PC-9 (cell line): Measurements from ENCODE around the gene PGRMC2. TPM values are rescaled to one million over a fixed set of nuclear protein-coding genes. Genes with fewer than 3 reads are reported as not detected.

ENCODE experiments used
- Bru-seq: library from RNA; stranded (reverse); fragments of 400-500 nt; gene quantifications from one replicate; lab custom pipeline; 2021; lab: Mats Ljungman, UMichigan
- BruChase-seq, 2 experiments: library from RNA; stranded (reverse); fragments of 400-500 nt; gene quantifications; one replicate each; lab custom pipeline; 2021; lab: Mats Ljungman, UMichigan
- BruUV-seq: library from RNA; stranded (reverse); fragments of 400-500 nt; replicated peaks from 2 replicates; lab custom pipeline; 2021; lab: Mats Ljungman, UMichigan
- CTCF ChIA-PET: fragments of 300-600 bp; sonication (Branson Sonifier 250); formaldehyde crosslinking; loops from one replicate; lab custom pipeline; 2022; ENCODE audit warnings: antibody characterized with exemption; lab: Charles Lee
- POLR2A ChIA-PET: fragments of 300-600 bp; sonication (Branson Sonifier 250); formaldehyde crosslinking; loops from one replicate; lab custom pipeline; 2022; ENCODE audit warnings: antibody characterized with exemption; ENCODE audit not compliant: unreplicated experiment; lab: Charles Lee
- DNase-seq, 2 experiments: peaks; one replicate each; pipeline versions ENCODE4 v3.0.0 to v3.0.0-alpha.2; 2015 to 2022; ENCODE audit warnings: mixed read lengths in 1 of 2
- H2AFZ ChIP-seq: fragments of 200-600 bp; sonication (generic); 2 replicates; pipeline ENCODE4 v1.8.1; 2017; ENCODE audit warnings: antibody characterized with exemption
- H3F3A ChIP-seq: fragments of 200-600 bp; sonication (generic); 2 replicates; pipeline ENCODE4 v1.8.1; 2017; ENCODE audit warnings: antibody characterized with exemption, mild to moderate bottlenecking, low read depth; ENCODE audit not compliant: insufficient read depth
- H3K27ac ChIP-seq: fragments of 200-600 bp; sonication (generic); 2 replicates; pipeline ENCODE4 v1.6.1; 2016; ENCODE audit warnings: mixed run types
- H3K27me3 ChIP-seq: fragments of 200-600 bp; sonication (generic); 2 replicates; pipeline ENCODE4 v1.6.1; 2016; ENCODE audit warnings: low read depth, mixed run types; ENCODE audit not compliant: insufficient read depth
- H3K36me3 ChIP-seq: fragments of 200-600 bp; sonication (generic); 2 replicates; pipeline ENCODE4 v1.6.1; 2016; ENCODE audit warnings: low read depth, mixed run types
- H3K4me1 ChIP-seq: fragments of 200-600 bp; sonication (generic); replicated peaks from 2 replicates; pipeline ENCODE4 v1.6.1; 2016; ENCODE audit warnings: mixed run types; ENCODE audit not compliant: insufficient read depth
- H3K4me2 ChIP-seq: fragments of 200-600 bp; sonication (generic); 2 replicates; pipeline ENCODE4 v1.6.1; 2017; ENCODE audit warnings: mixed run types
- H3K4me3 ChIP-seq: fragments of 200-600 bp; sonication (generic); 2 replicates; pipeline ENCODE4 v1.6.1; 2016; ENCODE audit warnings: mixed run types
- H3K79me2 ChIP-seq: fragments of 200-600 bp; sonication (generic); 2 replicates; pipeline ENCODE4 v1.6.1; 2017; ENCODE audit warnings: low read depth, mixed run types
- H3K9me2 ChIP-seq: fragments of 200-600 bp; sonication (generic); 2 replicates; pipeline ENCODE4 v1.8.1; 2017; ENCODE audit warnings: mild to moderate bottlenecking; ENCODE audit not compliant: insufficient read depth
- H3K9me3 ChIP-seq: fragments of 200-600 bp; sonication (generic); 2 replicates; pipeline ENCODE4 v1.8.1; 2016; ENCODE audit warnings: low read depth; ENCODE audit not compliant: insufficient read depth
- H4K20me1 ChIP-seq: fragments of 200-600 bp; sonication (generic); 2 replicates; pipeline ENCODE4 v1.8.1; 2017; ENCODE audit not compliant: insufficient read depth
- EZH2 ChIP-seq: fragments of 200-600 bp; sonication (generic); IDR thresholded peaks from 2 replicates; pipeline ENCODE4 v1.8.0; 2017; ENCODE audit warnings: antibody characterized with exemption, low read depth
- intact Hi-C: fragments of 100-400 bp; cut with micrococcal nuclease; formaldehyde crosslinking; loops from one replicate; pipeline ENCODE4 v1.10.0; 2022; ENCODE audit not compliant: unreplicated experiment
- long read RNA-seq: library from polyadenylated mRNA; stranded (forward); transcript quantifications from one replicate; pipeline ENCODE4 v2.0.0, GENCODE V29; 2022
- total RNA-seq: library from RNA; stranded (reverse); gene quantifications from 2 replicates; pipeline ENCODE4 v1.2.3, GENCODE V29; 2021
- TF ChIP-seq, protein P1 (sequence below): fragments of 200-600 bp; sonication (generic); conservative IDR thresholded peaks from 2 replicates; pipeline ENCODE4 v1.6.1; 2017; ENCODE audit warnings: mixed run types, antibody characterized with exemption, mild to moderate bottlenecking, moderate library complexity

Gene PGRMC2, protein sequence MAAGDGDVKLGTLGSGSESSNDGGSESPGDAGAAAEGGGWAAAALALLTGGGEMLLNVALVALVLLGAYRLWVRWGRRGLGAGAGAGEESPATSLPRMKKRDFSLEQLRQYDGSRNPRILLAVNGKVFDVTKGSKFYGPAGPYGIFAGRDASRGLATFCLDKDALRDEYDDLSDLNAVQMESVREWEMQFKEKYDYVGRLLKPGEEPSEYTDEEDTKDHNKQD
- 51.7 and 105 TPM in 2 replicates for total RNA-seq
- Bru-seq, nascent RNA: percentile 97 among the genes with signal in this experiment
- percentile 98 among the genes with signal in this experiment for BruChase-seq, experiment 1, labeled RNA remaining after a 2-hour chase
- percentile 96 among the genes with signal in this experiment for BruChase-seq, experiment 2, labeled RNA remaining after a 6-hour chase
- long read RNA-seq, transcript PGRMC2-208 (3 exons, 3,783 nt): major isoform, 15 of 122 reads
- long read RNA-seq, partial matches to known transcripts: 0 of 122 reads
- long read RNA-seq, other reads (novel, unspliced or antisense): 105 of 122 reads

DNA sequence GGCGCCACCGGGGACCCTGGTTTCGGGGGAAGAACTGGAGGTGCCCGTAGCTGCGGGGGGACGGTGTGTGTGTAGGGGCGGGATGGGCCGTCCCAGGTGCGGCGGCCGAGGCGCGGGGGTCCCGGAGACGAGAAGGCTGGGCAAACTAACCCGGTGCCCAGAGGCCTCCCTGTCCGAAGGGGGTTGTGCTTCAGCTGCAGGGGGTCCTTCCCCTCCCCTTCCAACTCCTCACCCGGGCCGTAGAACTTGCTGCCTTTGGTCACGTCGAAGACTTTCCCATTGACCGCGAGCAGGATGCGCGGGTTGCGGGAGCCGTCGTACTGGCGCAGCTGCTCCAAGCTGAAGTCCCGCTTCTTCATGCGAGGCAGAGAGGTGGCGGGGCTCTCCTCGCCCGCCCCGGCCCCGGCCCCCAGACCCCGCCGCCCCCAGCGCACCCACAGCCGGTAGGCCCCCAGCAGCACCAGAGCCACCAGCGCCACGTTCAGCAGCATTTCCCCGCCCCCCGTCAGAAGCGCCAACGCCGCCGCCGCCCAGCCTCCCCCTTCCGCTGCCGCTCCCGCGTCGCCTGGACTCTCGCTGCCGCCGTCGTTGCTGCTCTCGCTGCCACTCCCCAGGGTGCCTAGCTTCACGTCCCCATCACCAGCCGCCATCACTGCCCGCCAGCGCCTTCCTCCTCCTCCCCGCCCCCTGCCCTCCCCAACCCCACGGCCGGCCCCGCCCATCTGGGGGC is at the start of gene PGRMC2:
PGRMC2 (minus strand) TSS at position 673 of the 730 bp plus-strand sequence; CDS start at position 650, 23 bp downstream.
- peak within 1 kb of the TSS; percentile 86 for H2AFZ ChIP-seq
- H4K20me1 ChIP-seq: no peaks in the 10 kb centered on the region
- peak within 1 kb of the TSS; percentile 97 for H3K4me2 ChIP-seq
- H3F3A ChIP-seq: 0 out of 2 replicates have a peak, but pooled peaks cover 3% of the 10 kb centered on the region
- H3K4me1 ChIP-seq: peaks cover 28% of the 10 kb centered on the region
- intact Hi-C loops: loop anchor here (1.0 to 5.0 kb wide), 5 partner anchors 45 to 522 kb away; partner anchors contain the start of genes JADE1 and LARP1B
- ChIA-PET CTCF (interaction anchor here (1.1 kb wide), 1 partner anchor 140 kb away, joined by 3 read pairs; no protein-coding TSS in a partner anchor), POLR2A (interaction anchor here (0.5 to 1.6 kb wide), 5 partner anchors 32 to 169 kb away, joined by 3 to 23 read pairs (median 4); no protein-coding TSS in a partner anchor)
- no peaks in the 10 kb centered on the region; the same call in 1 of the 2 replicates for H3K9me2 ChIP-seq
- H3K79me2 ChIP-seq: peaks cover 47% of the 10 kb centered on the region
- peak within 1 kb of the TSS; percentile 88 for H3K27ac ChIP-seq
- TF ChIP-seq, protein P1, sequence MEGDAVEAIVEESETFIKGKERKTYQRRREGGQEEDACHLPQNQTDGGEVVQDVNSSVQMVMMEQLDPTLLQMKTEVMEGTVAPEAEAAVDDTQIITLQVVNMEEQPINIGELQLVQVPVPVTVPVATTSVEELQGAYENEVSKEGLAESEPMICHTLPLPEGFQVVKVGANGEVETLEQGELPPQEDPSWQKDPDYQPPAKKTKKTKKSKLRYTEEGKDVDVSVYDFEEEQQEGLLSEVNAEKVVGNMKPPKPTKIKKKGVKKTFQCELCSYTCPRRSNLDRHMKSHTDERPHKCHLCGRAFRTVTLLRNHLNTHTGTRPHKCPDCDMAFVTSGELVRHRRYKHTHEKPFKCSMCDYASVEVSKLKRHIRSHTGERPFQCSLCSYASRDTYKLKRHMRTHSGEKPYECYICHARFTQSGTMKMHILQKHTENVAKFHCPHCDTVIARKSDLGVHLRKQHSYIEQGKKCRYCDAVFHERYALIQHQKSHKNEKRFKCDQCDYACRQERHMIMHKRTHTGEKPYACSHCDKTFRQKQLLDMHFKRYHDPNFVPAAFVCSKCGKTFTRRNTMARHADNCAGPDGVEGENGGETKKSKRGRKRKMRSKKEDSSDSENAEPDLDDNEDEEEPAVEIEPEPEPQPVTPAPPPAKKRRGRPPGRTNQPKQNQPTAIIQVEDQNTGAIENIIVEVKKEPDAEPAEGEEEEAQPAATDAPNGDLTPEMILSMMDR: no peak
- TF ChIP-seq EZH2: no peak
- no peak for DNase-seq
- H3K36me3 ChIP-seq: peaks cover 11% of the 10 kb centered on the region
- no peaks in the 10 kb centered on the region for H3K9me3 ChIP-seq
- no TSS peak for BruUV-seq
- no peaks in the 10 kb centered on the region for H3K27me3 ChIP-seq
- H3K4me3 ChIP-seq: peak within 1 kb of the TSS; percentile 87

DNA sequence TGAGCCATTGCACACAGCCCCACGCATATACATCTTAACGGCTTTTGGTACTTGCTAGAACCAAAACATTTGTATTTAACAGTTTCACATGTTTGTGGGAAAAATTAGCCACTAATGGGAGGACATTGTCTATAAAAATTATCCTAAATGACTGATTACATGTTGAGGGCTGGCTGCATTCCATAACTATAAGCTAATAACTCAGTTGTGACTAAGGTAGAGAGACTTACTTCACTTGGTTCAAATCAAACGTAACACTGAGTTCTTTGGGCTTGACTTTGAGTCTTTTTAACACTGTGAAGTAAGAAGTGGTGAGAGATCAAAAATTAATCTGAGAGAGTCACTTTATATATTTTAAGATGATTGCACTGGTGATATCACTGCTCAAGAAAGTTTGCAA is 47.9 kb upstream of the PGRMC2 start:
- Histone ChIP-seq H3K79me2 (no peaks in the 10 kb centered on the region), H3K36me3 (no peaks in the 10 kb centered on the region), H3K9me3 (no peaks in the 10 kb centered on the region), H3K27me3 (no peaks in the 10 kb centered on the region), H3F3A (peaks cover 15% of the 10 kb centered on the region; the same call in 1 of the 2 replicates), H3K9me2 (no peaks in the 10 kb centered on the region), H3K4me3 (no peak overlapping the region), H2AFZ (no peak overlapping the region), H3K4me2 (no peak overlapping the region), H3K4me1 (peaks cover 25% of the 10 kb centered on the region), H4K20me1 (no peaks in the 10 kb centered on the region), H3K27ac (no peak overlapping the region)
- no peak for DNase-seq
- POLR2A ChIA-PET: interaction anchor here (0.6 kb wide), 1 partner anchor 8 kb away, joined by 28 read pairs; no protein-coding TSS in a partner anchor
- intact Hi-C loops: loop anchor here (5.0 kb wide), 1 partner anchor 192 kb away; no protein-coding TSS in a partner anchor
- CTCF ChIA-PET: no interaction called here
- BruUV-seq: no TSS peak
- no peak for TF ChIP-seq EZH2
- TF ChIP-seq, protein P1: no peak

DNA sequence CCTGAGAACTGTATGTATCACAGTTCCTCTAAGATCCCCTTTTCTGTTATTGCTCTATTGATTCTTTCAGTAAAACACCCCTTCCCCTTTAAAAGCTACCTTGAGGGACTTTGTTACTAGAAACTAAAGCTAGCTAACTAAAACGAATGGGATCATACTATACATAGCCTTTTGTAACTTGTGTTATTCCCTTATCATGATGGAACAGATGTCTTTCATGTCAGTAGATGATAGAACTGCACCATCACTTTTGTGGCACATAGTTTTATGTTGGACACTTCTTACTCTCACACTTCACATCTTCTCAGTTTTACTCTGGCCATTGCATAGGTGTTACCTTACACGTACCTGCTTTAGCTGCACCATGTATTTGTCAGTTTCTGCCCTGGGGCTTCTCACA is 46.6 kb upstream of the PGRMC2 start:
- intact Hi-C loops: no loop called here
- no peak overlapping the region for H3K27ac ChIP-seq
- no peaks in the 10 kb centered on the region for H3K36me3 ChIP-seq
- H3K27me3 ChIP-seq: no peaks in the 10 kb centered on the region
- no peaks in the 10 kb centered on the region for H3K9me2 ChIP-seq
- H3F3A ChIP-seq: peaks cover 11% of the 10 kb centered on the region; the same call in 1 of the 2 replicates
- H3K79me2 ChIP-seq: no peaks in the 10 kb centered on the region
- no peaks in the 10 kb centered on the region for H4K20me1 ChIP-seq
- ChIA-PET CTCF (no interaction called here), POLR2A (no interaction called here)
- no peak overlapping the region for H3K4me3 ChIP-seq
- no peak for DNase-seq
- H3K9me3 ChIP-seq: no peaks in the 10 kb centered on the region
- no peak overlapping the region for H3K4me2 ChIP-seq
- peaks cover 19% of the 10 kb centered on the region for H3K4me1 ChIP-seq
- H2AFZ ChIP-seq: no peak overlapping the region
- BruUV-seq: no TSS peak
- TF ChIP-seq, protein P1: no peak
- TF ChIP-seq EZH2: no peak
